Dedifferentiated amniotic fluid mesenchymal stem cell (primary cell): Measurements from ENCODE around the gene KRTAP29-1.
A peak's percentile ranks its signal among the peaks of the same experiment; 100 is the strongest.

Experiments
- DNase-seq: peaks from one replicate; pipeline ENCODE4 v3.0.0-alpha.2; 2016; ENCODE audit errors: extremely low spot score

The KRTAP29-1 gene

DNA sequence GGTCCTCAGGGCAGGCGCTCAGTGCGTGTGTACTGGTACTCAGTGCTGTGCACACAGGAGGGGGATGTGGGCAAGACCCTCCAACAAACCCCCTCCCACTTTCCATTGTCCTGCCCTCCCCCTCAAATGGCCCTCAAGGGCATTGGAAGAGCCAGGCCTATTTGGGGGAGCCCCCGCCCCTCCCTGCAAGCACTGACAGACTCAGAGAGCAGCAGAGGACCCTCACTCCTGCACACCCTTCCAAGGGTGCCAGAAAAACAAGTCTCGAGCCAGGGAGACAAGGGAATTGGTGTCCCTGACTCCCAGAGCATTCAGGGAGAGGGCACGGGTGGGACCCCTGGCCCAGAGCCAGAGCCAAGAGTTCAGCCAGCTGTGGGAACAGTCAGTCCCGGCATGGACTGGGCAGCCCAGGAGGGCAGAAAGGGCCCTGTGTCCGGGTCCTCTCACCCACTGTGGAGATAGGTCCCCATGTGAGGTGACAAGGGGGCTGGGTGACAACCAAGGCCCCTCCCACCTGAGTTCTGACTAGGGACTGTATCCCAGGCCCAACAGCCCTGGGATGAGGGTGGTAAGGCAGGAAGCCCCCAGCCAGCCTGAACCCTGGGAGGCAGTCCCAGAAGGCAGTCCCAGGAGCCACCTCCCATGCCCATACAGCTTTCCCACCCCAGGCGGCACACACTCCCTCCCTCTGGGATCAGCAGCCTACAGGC is 24.9 kb upstream of the KRTAP29-1 start:
- no peak for DNase-seq

DNA sequence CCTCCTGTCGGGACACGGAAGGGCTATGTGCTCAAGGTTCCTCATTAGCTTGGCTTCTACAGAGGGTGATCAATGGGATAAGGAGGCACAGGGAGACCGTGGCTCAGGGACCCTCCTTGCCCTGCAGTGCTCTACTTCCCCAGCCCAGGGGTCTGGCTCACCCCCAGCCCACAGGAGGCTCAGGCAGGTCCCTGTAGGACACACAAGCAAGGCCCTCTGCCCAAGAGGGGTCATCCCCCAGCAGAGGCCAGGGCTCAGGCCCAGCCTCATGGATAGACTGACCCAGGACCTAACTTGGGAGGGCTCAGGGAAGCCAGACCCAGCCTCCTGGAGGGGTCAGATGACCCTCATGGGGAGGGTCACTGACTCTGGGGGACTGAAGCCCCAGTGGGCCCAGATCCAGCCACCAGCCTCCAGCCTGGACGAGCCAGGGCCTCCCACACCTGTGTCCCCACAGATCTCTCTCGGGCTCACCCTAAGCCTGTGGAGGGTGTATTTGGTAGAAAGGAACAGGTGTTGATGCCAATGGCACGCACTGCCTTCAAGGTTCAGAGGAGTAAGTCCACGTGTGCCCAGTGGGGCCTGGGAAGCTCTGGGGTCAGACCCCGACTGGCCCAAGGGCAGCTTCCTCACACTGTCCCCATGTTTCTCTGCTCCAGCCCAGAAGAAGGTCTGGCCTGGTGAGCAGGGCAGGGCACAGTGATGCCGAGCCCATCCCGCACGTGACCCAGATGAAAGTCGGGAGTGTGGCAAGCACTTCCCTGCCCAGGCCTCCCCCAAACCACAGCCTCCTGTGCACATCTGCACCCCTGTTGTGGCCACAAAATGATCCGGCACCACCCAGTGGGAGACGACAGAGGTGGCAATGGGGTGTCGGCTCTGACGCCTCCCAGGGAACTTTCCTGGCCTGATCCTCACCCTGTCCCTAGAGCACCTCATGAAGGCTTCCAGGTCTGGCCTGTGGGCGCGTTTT is 23.8 kb upstream of the KRTAP29-1 start:
- DNase-seq: no peak

DNA sequence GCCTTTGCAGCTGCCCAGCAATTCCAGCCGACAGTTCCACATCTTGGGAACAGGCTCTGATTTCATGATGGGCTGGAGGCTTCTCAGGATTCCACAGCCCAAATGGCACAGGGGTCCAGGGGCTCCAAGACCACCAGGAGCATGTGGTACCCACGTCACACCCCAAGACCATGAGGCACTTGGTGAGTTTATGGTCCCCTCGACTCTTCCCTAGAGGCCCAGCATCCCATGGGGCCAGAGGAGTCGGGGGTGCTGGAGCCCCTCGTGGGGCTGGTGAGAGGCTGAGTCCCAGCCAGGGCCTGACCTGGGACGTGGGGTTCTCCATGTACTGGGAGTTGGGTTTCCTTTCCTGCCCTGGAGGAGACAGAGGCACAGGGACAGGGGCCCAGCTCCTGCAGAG is 23.0 kb upstream of the KRTAP29-1 start:
- no peak for DNase-seq

DNA sequence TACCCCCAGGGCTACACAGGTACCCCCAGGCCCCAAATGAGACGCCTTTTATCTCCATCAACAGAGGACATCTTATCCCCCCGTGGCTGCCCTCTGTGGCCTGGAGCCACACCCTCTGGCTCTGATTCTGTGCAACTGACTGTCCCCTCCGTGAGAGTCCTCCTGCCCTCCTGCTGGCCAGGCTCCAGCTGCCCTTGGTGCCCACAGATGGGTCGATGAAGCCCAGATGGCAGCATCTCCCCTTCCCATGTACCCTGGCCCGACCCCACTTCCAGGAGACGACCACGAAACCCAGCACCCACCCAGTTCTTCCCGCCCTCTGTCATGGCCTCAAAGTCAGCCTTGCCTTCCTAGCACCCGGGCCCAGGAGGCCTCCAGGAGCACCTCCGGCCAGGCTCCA is 22.5 kb upstream of the KRTAP29-1 start:
- no peak for DNase-seq

DNA sequence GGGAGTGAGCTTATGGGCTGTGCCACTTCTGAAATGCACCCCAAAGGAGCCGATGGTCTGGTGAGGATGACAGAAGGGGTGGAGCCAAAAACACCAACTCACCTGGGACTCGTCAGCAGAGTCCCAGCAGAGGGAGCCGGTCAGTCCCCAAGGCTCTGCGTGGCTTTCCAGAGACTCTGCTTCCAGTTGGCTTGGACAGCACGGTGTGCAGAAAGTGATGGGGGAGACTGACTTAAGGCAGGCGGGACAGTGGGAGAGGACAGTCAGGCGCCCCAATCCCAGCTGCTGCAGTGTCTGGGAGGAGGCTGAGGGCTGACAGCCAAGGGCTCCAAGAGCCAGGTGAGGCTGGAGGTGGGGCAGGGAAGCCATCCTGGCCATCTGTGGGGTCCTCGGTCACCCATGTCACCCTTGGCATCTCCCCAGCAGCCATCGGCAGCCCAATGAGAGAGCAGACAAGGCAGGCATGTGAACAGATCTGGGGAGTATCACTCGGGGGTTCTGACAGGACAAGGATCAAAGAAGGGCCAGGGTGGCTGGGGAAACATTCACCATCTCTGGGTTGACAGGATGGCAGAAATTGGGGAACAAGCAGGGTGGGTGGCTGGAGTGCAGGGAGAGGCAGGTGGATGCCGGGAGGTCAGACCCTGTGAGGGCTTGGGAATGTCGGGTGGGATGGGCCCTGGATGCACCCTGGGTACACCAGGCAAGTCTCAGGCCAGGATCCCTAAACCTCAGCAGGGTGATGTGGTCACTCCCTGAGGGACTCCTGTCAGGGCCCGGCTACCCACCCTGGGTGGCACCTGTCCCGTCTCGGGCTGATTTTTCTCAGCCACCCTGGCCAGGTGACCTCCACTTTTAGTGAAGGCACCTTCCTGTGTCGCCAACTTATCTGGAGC is 21.8 kb upstream of the KRTAP29-1 start:
- DNase-seq: no peak

DNA sequence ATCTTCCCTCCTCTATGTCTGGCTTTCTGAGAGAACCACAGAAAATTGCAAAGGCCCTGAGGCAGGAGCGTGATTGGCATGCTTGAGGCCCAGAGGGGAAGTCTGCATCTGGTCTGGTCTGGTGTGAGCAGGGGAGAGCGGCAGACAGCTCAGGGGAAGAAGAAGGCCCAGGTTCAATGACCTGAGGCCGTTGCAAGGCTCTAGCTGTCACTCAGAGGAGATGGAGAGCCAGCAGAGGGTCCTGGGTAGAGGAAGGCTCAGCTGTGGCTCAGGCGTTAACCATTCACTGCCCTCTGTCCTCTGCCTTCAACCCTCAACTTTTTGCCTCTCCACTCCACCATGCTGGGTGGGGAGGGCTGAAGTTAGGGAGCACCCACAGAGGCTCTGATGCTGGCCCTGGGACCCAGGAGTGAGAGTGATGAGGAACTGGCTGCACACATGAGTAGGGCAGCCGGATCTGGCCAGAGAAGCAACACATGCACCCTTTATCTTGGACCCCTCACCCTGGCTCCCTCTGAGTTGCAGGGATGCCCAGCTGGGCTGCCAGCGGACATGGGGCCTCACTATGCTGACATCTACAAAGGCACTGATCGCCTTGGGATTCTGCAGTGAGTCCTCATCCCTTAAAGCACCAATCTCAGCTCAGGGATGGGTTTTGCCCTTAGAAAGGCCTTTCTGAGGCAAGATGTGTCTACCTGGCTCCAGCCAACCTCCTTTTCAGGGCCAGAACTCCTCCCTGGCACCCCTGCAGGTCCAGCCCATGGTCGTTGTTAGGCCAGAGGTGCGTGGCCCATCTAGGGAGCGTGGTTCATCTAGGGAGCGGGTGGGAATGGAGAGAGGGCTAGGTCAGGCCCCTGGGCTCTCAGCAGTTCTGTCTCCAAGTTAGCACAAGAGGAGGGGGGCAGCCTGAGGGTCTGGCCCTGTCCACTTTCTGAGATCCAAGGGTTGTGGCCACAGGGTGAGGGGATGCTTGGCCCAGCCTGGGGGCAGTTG is 20.5 kb upstream of the KRTAP29-1 start:
- no peak for DNase-seq

- peak; percentile 78 for DNase-seq
These were observed 19.6 kb upstream of the KRTAP29-1 start for GRCh38 chr17:41322094-41322902.

DNA sequence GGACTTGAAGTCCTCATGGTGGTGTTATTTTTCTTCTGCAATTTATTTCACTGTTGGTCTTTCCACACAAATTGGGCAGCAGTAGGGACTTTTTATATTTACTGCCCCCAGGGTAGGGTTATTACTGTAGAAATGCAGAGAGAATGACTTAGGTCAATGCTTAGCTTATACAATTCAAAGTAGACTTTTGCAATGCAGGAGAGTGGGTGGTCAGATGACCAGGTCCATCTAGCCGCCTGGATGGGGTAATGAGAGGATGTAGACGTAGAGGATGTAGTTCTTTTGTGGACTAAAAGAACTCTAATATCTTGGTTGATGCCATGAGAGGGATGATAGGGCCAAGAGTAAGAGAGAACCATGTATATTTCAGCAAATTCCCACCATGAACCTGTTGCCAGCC is 15.6 kb upstream of the KRTAP29-1 start:
- no peak for DNase-seq

- DNase-seq: no peak
These were observed 13.3 kb upstream of the KRTAP29-1 start for GRCh38 chr17:41315814-41316445.

DNA sequence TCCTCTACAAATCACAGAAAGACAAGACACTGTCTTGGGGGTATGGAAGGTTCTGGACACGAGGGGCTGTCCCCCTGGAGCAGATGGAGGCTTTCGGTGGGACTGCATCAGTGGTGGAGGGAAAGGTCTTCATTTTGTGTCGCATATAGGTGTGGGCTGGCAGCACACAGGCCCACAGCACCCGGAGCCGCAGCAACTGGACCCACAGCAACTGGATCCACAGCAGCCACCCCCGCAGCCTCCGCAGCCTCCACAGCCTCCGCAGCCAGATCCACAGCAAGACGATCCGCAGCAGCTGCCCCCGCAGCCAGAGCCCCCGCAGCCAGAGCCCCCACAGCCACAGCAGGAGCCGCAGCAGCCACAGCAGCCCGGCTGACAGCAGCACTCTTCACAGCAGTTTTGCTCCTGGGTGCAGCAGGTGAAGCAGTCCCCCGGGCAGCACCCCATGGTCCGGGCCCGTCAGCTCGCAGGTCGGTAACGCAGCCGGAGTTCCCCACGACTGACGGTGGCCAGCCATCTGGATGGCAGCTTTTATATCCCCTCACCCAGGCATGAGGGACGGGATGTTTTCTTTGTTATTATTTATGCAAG is 12.6 kb upstream of the KRTAP29-1 start, which contains the start of gene KRTAP17-1:
Gene KRTAP17-1, minus strand, starts transcription at position 507 of the 591 bp plus-strand sequence. Its CDS starts 60 bp downstream, at position 447.
- DNase-seq: no peak

- no peak for DNase-seq
These were observed 8.5 kb upstream of the KRTAP29-1 start for GRCh38 chr17:41311111-41311510.

GRCh38 chr17:41308918-41309359 is 6.3 kb upstream of the KRTAP29-1 start, which contains the start of gene KRTAP16-1:
Gene KRTAP16-1, minus strand, starts transcription at chr17:41309309. Its CDS starts 56 bp downstream, at chr17:41309253.
- no peak for DNase-seq

GRCh38 chr17:41308251-41308917 is 5.7 kb upstream of the KRTAP29-1 start:
- DNase-seq: no peak

DNA sequence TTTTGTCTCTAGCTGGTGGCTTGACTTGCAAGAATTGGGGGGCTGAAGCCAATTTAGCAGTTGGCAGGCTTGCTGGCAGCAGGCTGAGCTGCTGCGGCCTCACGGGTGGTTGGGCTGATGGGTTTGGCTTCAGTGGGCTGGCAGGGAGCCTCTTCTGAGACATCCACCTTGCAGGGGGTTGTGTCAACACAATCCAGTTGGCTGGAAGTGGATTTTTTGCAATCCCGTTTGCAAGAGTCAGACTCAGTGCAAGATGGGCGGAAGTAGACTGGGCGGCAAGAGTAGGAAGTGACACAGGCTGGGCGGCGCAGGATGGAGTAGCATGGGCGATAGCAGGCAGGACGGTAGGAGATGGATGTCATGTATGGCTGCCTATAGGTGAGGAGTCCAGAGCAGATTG is 5.0 kb upstream of the KRTAP29-1 start:
- DNase-seq: no peak

DNA sequence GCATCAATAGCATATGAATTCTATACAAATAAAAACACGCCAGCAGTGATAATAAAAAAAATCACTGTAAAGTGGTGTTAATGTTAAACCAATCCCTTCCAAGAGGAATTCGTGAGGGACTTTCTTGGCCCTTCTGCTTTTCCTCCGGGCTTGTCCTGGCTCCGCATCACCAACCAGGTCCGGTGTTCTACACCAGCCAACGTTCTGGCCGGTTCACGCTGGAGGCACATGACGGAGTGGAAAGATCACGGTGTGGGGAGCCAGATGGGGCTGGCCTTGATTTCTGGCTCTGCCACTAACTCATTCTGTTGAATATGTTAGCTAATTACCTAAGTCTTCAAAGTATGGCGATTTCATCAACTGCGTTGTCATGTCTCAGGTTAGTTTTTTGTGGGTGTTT is 1.4 kb upstream of the KRTAP29-1 start:
- DNase-seq: no peak

DNA sequence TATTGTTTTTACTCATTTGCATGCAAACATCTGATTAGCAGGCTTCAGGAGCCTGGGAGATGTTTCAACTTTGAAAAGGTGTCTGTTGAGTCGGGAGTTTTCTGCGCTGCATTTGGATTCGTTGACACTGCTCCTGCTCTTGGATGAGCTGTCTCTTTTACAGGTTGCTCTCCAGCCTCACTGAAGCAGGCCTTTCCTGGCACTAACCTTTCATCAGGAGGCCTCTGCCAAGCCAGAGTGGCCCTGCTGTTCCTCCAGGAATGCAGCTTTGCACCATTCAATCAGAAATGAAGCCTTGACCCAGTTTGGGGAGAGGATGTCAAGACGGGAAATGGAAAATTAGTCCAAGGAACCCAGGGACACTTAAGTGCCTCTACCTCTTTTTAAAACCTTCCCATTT is 330 bp upstream of the KRTAP29-1 start:
- DNase-seq: no peak

- no peak for DNase-seq
These were observed 1.4 kb downstream of the KRTAP29-1 start for GRCh38 chr17:41301204-41301790.
